Peyer's patch (tissue), 4 donors: Measurements from ENCODE around the gene ALOX5AP.

Experiments
- CTCF ChIP-seq, 6 experiments: fragments of 450-650 bp in 4 of 6; fragments of 200-600 bp in 2 of 6; sonication (generic) in 1 of 6; IDR thresholded peaks; one replicate each; pipeline ENCODE4 v1.5.1; 2017 to 2019; ENCODE audit warnings: antibody characterized with exemption in 6 of 6, mild to moderate bottlenecking in 3 of 6, moderate library complexity in 1 of 6
- POLR2A ChIP-seq, 2 donors: fragments of 450-650 bp; IDR thresholded peaks; one replicate each; pipeline ENCODE4 v1.5.1; 2017; ENCODE audit warnings: antibody characterized with exemption in 2 of 2, mild to moderate bottlenecking in 2 of 2, moderate library complexity in 2 of 2

- TF ChIP-seq CTCF (IDR thresholded peaks at IDR 0.05) (no peak), POLR2A (IDR thresholded peaks at IDR 0.05) (no peak)
These were observed 7.6 kb upstream of the ALOX5AP start for GRCh38 chr13:30727491-30728355.
